OCI-LY7 (cell line): ENCODE data around the gene GLRA3. TPM values are rescaled to one million over a fixed set of nuclear protein-coding genes. Genes with fewer than 3 reads are reported as not detected.

Experiments
- BruUV-seq: library from RNA; stranded (reverse); fragments of 400-500 nt; replicated peaks from 2 replicates; lab custom pipeline; 2021; lab: Mats Ljungman, UMichigan
- CTCF ChIA-PET: fragments of 300-600 bp; sonication (Branson Sonifier 250); formaldehyde crosslinking; loops from one replicate; lab custom pipeline; 2022; ENCODE audit warnings: antibody characterized with exemption; ENCODE audit not compliant: unreplicated experiment; lab: Charles Lee
- POLR2A ChIA-PET: fragments of 300-600 bp; sonication (Branson Sonifier 250); formaldehyde crosslinking; loops from one replicate; lab custom pipeline; 2022; ENCODE audit warnings: antibody characterized with exemption; lab: Charles Lee
- DNase-seq: peaks from one replicate; pipeline ENCODE4 v3.0.0-alpha.2; 2015; ENCODE audit warnings: low spot score
- H2AFZ ChIP-seq: fragments of 200-600 bp; sonication (generic), shearing (Covaris generic); 2 replicates; pipeline ENCODE4 v1.6.1; 2014; ENCODE audit warnings: mild to moderate bottlenecking, antibody characterized with exemption, low read length, moderate library complexity
- H3K27ac ChIP-seq: fragments of 200-600 bp; sonication (generic); 2 replicates; pipeline ENCODE4 v1.5.1; 2014; ENCODE audit warnings: mixed run types, low read depth, mild to moderate bottlenecking, moderate library complexity, low read length, inconsistent platforms; ENCODE audit not compliant: poor library complexity, severe bottlenecking
- H3K36me3 ChIP-seq: fragments of 200-600 bp; sonication (generic); 2 replicates; pipeline ENCODE4 v1.6.1; 2014; ENCODE audit warnings: mild to moderate bottlenecking, antibody characterized with exemption, low read length, moderate library complexity, mixed read lengths; ENCODE audit not compliant: insufficient read depth
- H3K4me1 ChIP-seq: fragments of 200-600 bp; sonication (generic); 2 replicates; pipeline ENCODE4 v1.5.1; 2014; ENCODE audit warnings: mild to moderate bottlenecking, low read length; ENCODE audit not compliant: insufficient read depth, poor library complexity, severe bottlenecking
- H3K4me2 ChIP-seq: fragments of 200-600 bp; sonication (generic); 2 replicates; pipeline ENCODE4 v1.6.1; 2014; ENCODE audit warnings: mild to moderate bottlenecking, low read length
- H3K4me3 ChIP-seq: fragments of 200-600 bp; sonication (generic); 2 replicates; pipeline ENCODE4 v1.5.1; 2014; ENCODE audit warnings: mild to moderate bottlenecking, low read depth, low read length; ENCODE audit not compliant: poor library complexity, severe bottlenecking
- H3K79me2 ChIP-seq: fragments of 200-600 bp; sonication (generic); 2 replicates; pipeline ENCODE4 v1.6.1; 2016; ENCODE audit warnings: low read depth, mild to moderate bottlenecking, low read length, moderate library complexity, mixed read lengths; ENCODE audit not compliant: insufficient read depth
- H3K9me2 ChIP-seq: fragments of 200-600 bp; sonication (generic); 2 replicates; pipeline ENCODE4 v1.6.1; 2016; ENCODE audit warnings: mild to moderate bottlenecking, low read length, mixed read lengths; ENCODE audit not compliant: insufficient read depth
- H3K9me3 ChIP-seq: fragments of 200-600 bp; sonication (generic); 2 replicates; pipeline ENCODE4 v1.6.1; 2014; ENCODE audit warnings: mild to moderate bottlenecking, mixed run types, low read length, mixed read lengths
- H4K20me1 ChIP-seq: fragments of 200-600 bp; sonication (generic); 2 replicates; pipeline ENCODE4 v1.6.1; 2014; ENCODE audit warnings: mild to moderate bottlenecking, antibody characterized with exemption, low read length, moderate library complexity, mixed read lengths; ENCODE audit not compliant: insufficient read depth
- EZH2phosphoT487 ChIP-seq: fragments of 200-600 bp; sonication (generic); IDR thresholded peaks from 2 replicates; pipeline ENCODE4 v1.6.1; 2018; ENCODE audit warnings: low read depth, borderline replicate concordance, mild to moderate bottlenecking, mixed run types, antibody characterized with exemption, low read length, moderate library complexity, mixed read lengths
- intact Hi-C: fragments of 100-400 bp; cut with micrococcal nuclease; formaldehyde crosslinking; loops from one replicate; pipeline ENCODE4 v1.10.0; 2022; ENCODE audit not compliant: unreplicated experiment
- total RNA-seq, 2 experiments: library from RNA; depleted of rRNA in 1 of 2; stranded (reverse); fragments of >200 nt in 1 of 2; shearing (Covaris generic) in 1 of 2; gene quantifications; 2 replicates each; pipeline ENCODE4 v1.2.3, GENCODE V29; 2014 to 2022
- TF ChIP-seq, protein P1 (sequence below): fragments of 200-600 bp; sonication (generic); conservative IDR thresholded peaks from 2 replicates; pipeline ENCODE4 v1.5.1; 2014; ENCODE audit warnings: mild to moderate bottlenecking, antibody characterized with exemption, low read length, moderate library complexity, mixed read lengths

GLRA3 gene
- total RNA-seq, 2 experiments from 2014 or later, result 0.92 to 1.6 TPM

DNA sequence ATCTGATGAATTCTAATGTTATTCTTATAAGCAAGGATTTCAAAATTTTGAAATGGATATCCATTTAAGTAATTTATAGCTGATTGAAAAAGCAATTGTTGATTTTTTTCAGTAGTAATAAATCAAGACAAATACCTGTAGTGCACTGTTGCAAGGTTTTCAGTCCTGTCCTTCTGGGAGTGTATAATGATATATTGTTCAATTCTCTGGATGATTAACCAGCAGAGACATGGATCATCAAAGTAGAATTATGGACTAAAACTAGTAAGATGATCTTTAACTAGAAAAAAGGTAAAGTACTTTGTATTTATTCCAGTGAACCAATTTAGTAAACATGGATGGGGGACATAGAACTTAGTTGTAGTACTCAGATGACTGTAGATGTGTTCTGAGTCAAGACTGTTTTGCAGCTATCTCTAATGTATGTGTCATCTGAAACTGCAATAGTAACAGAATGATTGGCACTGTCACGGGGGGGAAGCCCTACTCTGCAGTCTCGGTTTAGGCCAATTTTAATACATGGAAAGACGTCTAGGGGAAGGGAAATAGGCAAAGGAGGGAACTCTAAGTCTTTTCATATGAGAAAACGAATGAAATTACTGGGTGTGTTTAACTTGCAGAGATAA lies 121.9 kb downstream of the GLRA3 start:
- CTCF ChIA-PET, result no interaction called here
- Histone ChIP-seq H2AFZ (no peak overlapping the region; the same call in 1 of the 2 replicates), H3K79me2 (no peaks in the 10 kb centered on the region), H3K4me3 (no peak overlapping the region), H3K9me2 (no peaks in the 10 kb centered on the region), H3K36me3 (no peaks in the 10 kb centered on the region), H3K9me3 (no peaks in the 10 kb centered on the region), H4K20me1 (no peaks in the 10 kb centered on the region), H3K4me1 (no peaks in the 10 kb centered on the region), H3K27ac (no peak overlapping the region), H3K4me2 (no peak overlapping the region)
- no peak for TF ChIP-seq EZH2phosphoT487
- TF ChIP-seq, protein P1, sequence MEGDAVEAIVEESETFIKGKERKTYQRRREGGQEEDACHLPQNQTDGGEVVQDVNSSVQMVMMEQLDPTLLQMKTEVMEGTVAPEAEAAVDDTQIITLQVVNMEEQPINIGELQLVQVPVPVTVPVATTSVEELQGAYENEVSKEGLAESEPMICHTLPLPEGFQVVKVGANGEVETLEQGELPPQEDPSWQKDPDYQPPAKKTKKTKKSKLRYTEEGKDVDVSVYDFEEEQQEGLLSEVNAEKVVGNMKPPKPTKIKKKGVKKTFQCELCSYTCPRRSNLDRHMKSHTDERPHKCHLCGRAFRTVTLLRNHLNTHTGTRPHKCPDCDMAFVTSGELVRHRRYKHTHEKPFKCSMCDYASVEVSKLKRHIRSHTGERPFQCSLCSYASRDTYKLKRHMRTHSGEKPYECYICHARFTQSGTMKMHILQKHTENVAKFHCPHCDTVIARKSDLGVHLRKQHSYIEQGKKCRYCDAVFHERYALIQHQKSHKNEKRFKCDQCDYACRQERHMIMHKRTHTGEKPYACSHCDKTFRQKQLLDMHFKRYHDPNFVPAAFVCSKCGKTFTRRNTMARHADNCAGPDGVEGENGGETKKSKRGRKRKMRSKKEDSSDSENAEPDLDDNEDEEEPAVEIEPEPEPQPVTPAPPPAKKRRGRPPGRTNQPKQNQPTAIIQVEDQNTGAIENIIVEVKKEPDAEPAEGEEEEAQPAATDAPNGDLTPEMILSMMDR, result no peak
- no TSS peak for BruUV-seq
- no peak for DNase-seq
- POLR2A ChIA-PET, result interaction anchor here (1.2 kb wide), 1 partner anchor 10 kb away, joined by 5 read pairs; no protein-coding TSS in a partner anchor
- intact Hi-C loops, result no loop called here

DNA sequence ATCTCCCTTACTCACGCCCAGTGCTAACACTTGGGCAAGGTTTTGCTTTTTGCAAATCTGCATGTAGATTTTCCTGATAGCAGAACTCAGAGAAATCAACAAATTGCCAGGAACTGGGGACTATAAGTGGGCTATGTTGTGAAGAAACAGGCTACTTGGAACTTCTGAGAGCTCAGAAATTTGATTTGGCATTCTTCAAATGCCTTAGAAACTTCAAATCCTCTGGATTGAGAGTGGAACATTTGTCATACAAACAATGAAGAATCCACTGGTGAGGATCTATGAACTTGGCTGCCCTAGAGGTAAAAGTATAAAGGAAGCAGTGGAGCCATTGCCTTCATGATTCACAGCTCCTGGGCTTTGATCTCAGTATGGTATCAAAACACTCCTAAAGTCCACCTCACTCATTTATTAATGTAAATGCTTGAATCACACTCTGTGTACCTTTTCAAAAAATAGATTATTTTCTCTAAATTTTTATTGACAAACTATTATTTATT lies 126.0 kb downstream of the GLRA3 start:
- Histone ChIP-seq H3K9me2 (no peaks in the 10 kb centered on the region), H3K27ac (no peak overlapping the region), H4K20me1 (no peaks in the 10 kb centered on the region), H2AFZ (no peak overlapping the region), H3K4me2 (no peak overlapping the region), H3K79me2 (no peaks in the 10 kb centered on the region), H3K9me3 (no peaks in the 10 kb centered on the region), H3K4me3 (no peak overlapping the region), H3K36me3 (no peaks in the 10 kb centered on the region), H3K4me1 (no peaks in the 10 kb centered on the region)
- no peak for DNase-seq
- no peak for TF ChIP-seq EZH2phosphoT487
- TF ChIP-seq, protein P1, result no peak
- no TSS peak for BruUV-seq
- ChIA-PET POLR2A (no interaction called here), CTCF (no interaction called here)
- intact Hi-C loops, result no loop called here

DNA sequence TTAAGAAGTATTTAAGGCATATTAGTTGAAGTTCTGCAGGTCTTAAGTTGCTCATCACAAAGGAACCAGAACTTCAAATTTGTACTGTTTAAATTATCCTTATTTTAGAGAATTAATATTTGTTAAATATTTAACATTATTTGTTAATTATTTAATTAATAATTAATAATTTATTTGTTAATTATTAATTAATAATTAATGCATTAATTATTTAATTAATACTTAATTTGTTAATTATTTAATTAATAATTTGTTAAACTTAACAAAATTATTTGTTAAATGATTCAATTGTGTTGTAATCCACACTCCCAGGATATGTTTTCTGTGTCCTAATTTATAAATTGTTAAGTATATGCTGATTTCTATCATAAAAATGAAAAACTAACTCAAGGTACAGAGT lies 129.4 kb downstream of the GLRA3 start:
- no peaks in the 10 kb centered on the region for H4K20me1 ChIP-seq
- H2AFZ ChIP-seq, result no peak overlapping the region
- H3K4me2 ChIP-seq, result no peak overlapping the region
- no peak for DNase-seq
- no peak overlapping the region for H3K27ac ChIP-seq
- ChIA-PET POLR2A (no interaction called here), CTCF (no interaction called here)
- BruUV-seq, result no TSS peak
- H3K9me2 ChIP-seq, result no peaks in the 10 kb centered on the region
- H3K79me2 ChIP-seq, result no peaks in the 10 kb centered on the region
- no peak for TF ChIP-seq EZH2phosphoT487
- TF ChIP-seq, protein P1, result no peak
- H3K36me3 ChIP-seq, result no peaks in the 10 kb centered on the region
- H3K4me3 ChIP-seq, result no peak overlapping the region
- no peaks in the 10 kb centered on the region for H3K4me1 ChIP-seq
- intact Hi-C loops, result no loop called here
- H3K9me3 ChIP-seq, result no peaks in the 10 kb centered on the region
